CD4-positive, alpha-beta T cell treated with Interferon alpha-2 for 1 hour (primary cell): ENCODE results near the gene ZNF333.

Experiments used
- DNase-seq, 2 donors: peaks; one replicate each; pipeline ENCODE4 v3.0.0-alpha.2; 2020 to 2022

The ZNF333 gene

DNA sequence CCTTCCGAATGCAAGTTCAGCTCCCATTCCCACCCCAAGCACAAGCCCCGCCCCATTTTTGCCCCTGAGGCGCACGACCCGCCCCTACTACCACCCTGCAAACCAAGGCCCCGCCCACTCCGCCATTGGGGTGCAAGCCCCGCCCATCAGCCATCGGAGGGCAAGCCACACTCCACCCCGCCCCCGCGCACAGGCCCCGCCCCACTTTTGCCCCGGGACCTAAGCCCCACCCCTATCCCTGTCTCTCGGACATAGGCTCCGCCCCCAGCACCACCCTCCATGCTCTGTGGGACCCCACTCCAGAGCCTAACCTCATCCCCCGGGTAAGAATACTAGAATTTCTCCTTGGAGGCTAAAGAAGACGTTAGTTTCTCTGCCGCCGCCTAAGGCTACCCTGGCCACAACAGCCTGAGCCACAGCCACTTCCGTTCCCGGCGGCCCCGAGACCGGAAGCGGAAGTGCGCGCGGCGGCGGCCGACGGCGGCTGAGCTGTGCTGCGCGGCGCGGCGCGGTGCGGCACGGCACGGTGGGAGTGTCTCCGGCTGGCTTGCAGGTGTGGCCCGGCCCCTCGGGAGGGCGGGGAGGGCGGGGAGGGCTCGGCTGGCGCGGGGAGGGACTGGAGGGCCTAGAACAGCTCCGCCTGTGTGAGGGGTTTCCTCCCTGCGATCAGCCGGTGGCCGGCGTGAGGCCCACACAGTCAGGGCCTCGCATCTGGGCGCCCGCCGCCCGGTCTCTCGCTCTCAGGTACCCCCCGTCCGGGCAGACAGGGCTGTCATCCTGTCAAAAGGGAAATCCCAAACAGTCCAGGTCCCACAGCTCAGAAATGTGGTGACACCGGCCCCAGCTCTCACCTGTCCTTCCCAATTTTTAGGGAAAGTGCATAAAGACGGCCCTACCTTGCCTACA is at the start of gene ZNF333:
Gene ZNF333, plus strand, starts transcription at position 451 of the 906 bp plus-strand sequence. CDS start 3,444 bp downstream, outside the sequence.
- DNase-seq = peak; percentile 95 to 97

- DNase-seq = no peak
These were observed 41.3 kb upstream of the ZNF333 start for GRCh38 chr19:14648506-14648905.

DNA sequence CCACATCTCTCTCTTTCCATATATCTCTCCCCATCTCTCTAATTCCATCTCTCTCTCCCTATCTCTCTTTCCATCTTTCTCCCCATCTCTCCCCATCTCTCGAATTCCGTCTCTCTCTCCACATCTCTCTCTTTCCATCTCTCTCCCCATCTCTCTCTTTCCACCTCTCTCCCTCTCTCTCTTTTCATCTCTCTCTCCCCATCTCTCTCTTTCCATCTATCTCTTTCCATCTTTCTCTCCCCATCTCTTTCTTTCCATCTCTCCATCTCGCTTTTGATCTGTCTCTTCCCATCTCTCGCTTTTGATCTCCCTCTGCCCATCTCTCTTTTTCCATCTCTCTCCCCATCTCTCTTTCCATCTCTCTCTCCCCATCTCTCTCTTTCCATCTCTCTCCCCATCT is 40.8 kb upstream of the ZNF333 start:
- no peak for DNase-seq

- no peak for DNase-seq
These were observed 39.7 kb upstream of the ZNF333 start for GRCh38 chr19:14650161-14650560.

GRCh38 chr19:14654786-14655560 is 34.9 kb upstream of the ZNF333 start:
- DNase-seq = no peak

DNA sequence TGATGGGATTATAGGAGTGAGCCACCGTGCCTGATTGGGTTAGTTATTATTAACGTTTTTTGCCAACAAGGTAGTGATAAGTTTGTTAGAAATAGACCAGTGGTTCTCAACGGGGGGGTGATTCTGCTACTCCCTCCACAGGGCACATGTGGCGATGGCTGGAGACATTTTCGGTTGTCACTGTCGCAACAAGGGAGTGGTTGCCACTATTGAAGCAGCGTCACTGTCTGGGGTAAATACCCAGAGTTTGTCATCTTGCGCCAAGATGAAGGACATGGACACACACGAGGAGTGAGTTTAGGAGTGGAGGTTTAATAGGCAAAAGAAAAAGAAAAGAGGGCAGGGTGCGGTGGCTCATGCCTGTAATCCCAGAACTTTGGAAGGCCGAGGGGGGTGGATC is 34.1 kb upstream of the ZNF333 start:
- no peak for DNase-seq

GRCh38 chr19:14659874-14660489 is 29.9 kb upstream of the ZNF333 start:
- DNase-seq = no peak

DNA sequence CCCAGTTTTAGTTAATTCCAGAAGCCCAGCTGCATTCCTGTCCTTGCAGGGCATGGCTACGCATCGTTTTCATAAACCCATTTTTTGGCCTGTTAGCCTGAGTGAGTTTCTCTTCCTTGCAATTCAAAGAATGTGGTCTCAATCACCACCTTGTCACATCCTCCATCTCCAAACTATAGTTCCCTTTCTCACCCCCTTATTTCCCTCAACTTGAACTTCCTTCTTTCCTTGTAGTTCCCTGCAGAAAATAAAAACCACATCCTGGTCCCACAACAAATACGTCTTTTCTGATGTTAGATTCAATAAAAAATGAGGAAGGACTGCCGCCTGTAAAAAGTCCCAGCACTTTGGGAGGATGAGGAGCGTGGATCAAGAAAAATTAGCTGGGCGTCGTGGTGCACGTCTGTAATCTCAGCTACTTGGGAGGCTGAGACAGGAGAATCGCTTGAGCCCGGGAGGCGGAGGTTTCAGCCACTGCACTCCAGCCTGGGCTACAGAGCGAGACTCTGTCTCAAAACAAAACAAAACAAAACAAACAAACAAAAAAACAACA is 28.4 kb upstream of the ZNF333 start:
- peak in 1 of 2 donors; percentile 5 for DNase-seq

DNA sequence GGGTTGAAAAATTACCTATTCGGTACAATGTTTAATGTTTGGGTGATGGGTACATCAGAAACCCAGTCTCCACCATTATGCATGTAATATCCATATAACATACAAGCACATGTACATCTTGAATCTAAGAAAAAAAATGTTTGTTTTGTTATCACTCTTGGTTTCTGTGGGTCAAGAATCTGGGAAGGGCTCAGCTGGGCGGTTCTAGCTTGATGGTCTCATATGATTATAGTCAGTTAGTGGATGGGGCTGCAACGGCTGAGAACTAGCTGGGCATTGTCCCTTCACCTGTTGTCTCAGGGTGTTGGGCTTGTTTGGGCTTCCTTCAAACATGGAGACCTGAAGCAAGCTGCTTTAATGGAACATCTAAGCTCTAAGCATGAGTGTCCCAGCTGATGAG is 19.9 kb upstream of the ZNF333 start:
- no peak for DNase-seq

- DNase-seq = no peak
These were observed 19.4 kb upstream of the ZNF333 start for GRCh38 chr19:14670408-14670807.

GRCh38 chr19:14672188-14672872 is 17.5 kb upstream of the ZNF333 start:
- DNase-seq = peak; percentile 26 to 31

DNA sequence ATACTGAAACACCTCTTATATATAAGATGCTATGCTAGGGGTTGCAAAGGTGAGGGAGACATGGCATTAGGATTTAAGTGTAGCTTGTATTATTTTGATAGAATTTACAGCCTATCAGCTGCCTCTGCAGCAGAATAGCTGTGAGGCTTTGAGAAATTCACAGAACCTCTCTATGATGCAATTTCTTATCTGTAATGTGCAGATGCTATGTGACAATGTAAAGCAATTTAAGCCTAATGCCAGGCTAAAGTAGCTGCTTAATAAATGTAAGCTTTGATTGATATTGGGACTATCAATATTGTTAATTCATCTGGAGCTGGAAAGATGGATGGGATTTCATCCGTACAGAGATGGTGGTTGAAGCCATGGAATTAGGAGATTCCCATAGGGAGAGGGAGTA is 16.8 kb upstream of the ZNF333 start:
- no peak for DNase-seq

DNA sequence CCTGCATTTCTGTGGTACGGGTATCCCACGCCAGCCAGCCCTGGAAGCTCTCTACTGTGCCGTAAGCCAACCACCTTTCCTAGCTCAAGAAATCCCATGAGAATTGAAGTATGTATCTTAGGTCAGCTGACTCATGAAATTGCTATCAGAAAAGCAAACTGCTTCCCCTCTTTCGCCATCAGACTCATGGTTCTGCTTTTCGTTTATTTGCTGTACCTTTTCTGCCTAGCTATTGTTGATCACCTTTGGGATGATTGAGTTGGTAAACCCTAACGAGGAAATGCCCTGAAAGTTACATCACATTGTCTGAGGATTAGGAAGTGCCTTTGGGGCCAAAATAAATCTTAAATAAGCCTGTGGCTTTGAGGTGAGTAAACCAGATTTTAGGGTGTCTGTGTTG is 15.1 kb upstream of the ZNF333 start, which contains the start of gene ADGRE3:
Gene ADGRE3, minus strand, starts transcription at position 81 of the 400 bp plus-strand sequence. Its CDS starts 74 bp downstream, at position 7.
- DNase-seq = peak in 1 of 2 donors; percentile 9

DNA sequence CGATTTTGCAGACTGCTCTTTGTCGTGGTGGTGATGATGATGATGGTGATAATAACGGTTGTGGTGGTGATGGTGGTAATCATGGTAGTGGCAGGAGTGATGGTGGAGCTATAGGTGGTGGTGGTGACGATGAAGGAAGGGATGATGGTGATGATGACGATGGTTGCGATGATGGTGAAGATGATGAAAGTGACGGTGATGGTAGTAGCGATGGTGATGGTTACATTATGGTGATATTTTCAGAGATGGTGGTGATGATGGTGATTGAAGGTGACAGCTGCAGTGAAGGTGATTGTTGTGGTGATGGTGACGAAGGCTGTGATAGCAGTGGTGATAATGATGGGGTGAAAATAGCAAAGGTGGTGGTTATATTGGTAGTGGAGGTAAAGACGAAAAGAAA is 13.1 kb upstream of the ZNF333 start:
- no peak for DNase-seq

DNA sequence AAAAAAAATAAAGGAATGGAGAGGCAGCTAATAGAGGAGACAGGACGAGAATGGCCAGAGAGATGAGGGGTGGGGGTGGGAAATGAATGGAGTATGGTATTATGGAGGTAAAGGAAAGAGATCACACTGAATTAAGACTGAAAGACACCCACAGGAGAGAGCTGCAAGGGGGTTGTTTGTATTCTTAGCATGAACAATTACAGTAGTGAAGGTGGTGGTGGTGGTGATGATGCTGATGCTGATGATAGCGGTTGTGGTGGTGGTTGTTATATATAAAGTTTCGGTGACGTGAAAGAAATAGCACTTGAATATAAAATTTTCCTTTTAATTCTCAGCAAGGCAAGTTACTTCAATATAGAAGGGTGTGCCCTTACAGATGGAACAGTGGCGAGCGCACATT is 12.4 kb upstream of the ZNF333 start:
- no peak for DNase-seq

- DNase-seq = no peak
These were observed 11.6 kb upstream of the ZNF333 start for GRCh38 chr19:14678199-14678598.

DNA sequence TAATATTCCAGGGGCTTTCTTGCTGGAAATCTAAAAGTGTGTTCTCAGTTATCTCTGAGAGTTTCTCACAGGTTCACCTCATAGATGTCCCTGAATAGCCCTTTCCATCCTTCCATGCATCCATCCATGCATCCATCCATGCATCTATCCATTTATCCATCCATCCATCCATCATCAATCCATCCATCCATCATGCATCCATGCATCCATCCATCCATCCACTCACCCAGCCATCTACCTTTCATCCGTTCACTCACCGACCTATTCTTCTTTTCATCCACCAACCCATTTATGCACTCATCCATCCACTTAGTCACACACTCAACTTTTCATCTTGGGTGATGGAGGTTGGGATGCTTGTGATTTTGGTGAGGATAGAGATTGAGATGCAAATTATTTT is 7.8 kb upstream of the ZNF333 start:
- no peak for DNase-seq

GRCh38 chr19:14683439-14683838 is 6.4 kb upstream of the ZNF333 start:
- peak; percentile 23 to 30 for DNase-seq

DNA sequence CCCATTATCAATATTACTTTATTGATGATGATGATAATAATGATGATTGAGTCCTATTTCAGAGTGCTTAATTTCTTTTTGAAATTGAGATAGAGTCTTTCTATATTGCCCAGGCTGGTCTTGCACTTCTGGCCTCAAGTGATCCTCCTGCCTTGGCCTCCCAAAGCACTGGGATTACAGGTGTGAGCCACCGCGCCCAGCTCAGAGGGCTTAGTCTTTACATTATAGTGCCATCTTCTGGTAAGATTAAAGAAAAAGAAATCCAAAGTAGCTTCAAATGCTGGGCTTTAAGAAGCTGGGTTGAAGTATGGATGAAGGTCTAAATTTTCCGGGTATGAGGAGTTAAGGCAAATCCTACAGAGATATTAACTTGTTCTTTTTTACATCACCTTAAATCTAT is 3.4 kb upstream of the ZNF333 start:
- DNase-seq = peak; percentile 22 to 52

DNA sequence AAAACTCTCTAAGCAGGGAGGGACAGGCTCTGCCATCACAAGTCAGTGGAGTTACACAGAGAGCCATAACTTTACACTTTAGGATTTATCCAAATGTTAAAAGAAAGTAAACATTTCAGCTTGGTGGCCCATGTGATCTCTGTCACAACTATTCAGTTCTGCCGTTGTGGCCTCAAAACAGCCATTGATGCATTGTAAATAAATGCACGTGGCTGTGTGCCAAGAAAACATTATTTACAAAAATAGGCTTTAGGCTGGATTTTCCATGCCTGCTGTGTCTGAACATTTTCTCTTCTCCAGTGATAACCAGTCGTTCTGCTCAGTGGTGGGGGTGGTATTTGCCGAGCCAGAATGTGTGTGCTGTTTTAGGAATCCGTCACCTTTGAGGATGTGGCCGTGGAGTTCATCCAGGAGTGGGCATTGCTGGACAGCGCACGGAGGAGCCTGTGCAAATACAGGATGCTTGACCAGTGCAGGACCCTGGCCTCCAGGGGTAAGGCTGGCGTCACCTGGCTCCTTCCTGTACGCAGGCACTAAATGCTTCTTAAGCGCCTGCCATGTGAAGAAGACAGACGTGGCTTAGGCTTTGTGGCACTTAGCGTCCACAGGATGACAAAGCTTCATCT is 4.9 kb downstream of the ZNF333 start:
- DNase-seq = no peak

DNA sequence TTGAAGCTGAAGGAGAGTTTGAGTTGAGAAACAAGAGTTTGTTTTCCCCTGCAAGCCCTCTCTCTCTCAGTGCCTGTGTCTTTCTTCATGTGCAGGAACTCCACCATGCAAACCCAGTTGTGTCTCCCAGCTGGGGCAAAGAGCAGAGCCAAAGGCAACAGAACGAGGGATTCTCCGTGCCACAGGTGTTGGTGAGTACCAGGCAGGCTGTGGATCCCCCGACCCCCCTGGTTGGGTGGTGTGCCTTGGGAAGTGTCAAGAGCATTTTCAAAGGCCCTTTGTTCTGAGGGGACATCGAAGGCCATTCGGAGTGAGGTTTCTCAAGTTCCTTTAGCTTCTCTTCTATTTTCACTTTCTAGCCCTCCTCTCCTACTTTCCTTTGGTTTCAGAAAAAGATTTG is 5.6 kb downstream of the ZNF333 start:
- DNase-seq = no peak

- DNase-seq = no peak
These were observed 9.8 kb downstream of the ZNF333 start for GRCh38 chr19:14699641-14700040.
